Measurements from ENCODE around the gene DST. TPM values are rescaled to one million over a fixed set of nuclear protein-coding genes. Genes with fewer than 3 reads are reported as not detected.

Gene DST
- total and polyA plus RNA-seq, 2 donors (not counting 1 experiment from before 2014, with no cell fraction given): 1.5 to 1.9 TPM

- Histone ChIP-seq H4K20me1 (ENCODE audit: control insufficient read depth, insufficient read depth, low read length, poor library complexity, severe bottlenecking) (no peaks in the 10 kb centered on the region), H3K4me2 (replicated peaks; ENCODE audit: low read depth, low read length, poor library complexity, severe bottlenecking) (no peak overlapping the region), H3K9ac (ENCODE audit: low read length) (no peak overlapping the region), H3K9me3 (ENCODE audit: control extremely low read depth in 1 of 3, control insufficient read depth in 2 of 3, insufficient read depth in 1 of 3, low read length in 2 of 3) (no peaks in the 10 kb centered on the region), H3K27me3 (replicated peaks in 1 of 4; ENCODE audit: control extremely low read depth in 1 of 4, control insufficient read depth in 3 of 4, insufficient read depth in 4 of 4, low read length in 3 of 4) (no peaks in the 10 kb centered on the region), H3K4me3 (ENCODE audit: control extremely low read depth in 1 of 5, extremely low read depth in 1 of 5, insufficient read depth in 1 of 5, low read depth in 2 of 5, low read length in 4 of 5) (no peak overlapping the region), H2AFZ (ENCODE audit: insufficient read depth, low read depth, low read length, poor library complexity, severe bottlenecking) (no peak overlapping the region), H3K27ac (ENCODE audit: low read length in 2 of 2) (no peak overlapping the region), H3K36me3 (replicated peaks in 1 of 2; ENCODE audit: control extremely low read depth in 1 of 2, control insufficient read depth in 1 of 2, extremely low read depth in 1 of 2, insufficient read depth in 2 of 2, low read length in 1 of 2) (no peaks in the 10 kb centered on the region), H3K4me1 (ENCODE audit: control insufficient read depth in 2 of 2, insufficient read depth in 2 of 2, low read length in 2 of 2) (no peaks in the 10 kb centered on the region), H3K79me2 (ENCODE audit: control insufficient read depth, insufficient read depth, low read length) (no peaks in the 10 kb centered on the region)
- Mint-ChIP-seq H3K9me3 (ENCODE audit: insufficient read depth) (peaks cover 3% of the 10 kb centered on the region), H3K27me3 (no peaks in the 10 kb centered on the region), H3K4me3 (no peak overlapping the region), H3K27ac (no peak overlapping the region), H3K4me1 (no peaks in the 10 kb centered on the region)
- DNase-seq (no peak), ATAC-seq (ENCODE audit: low read depth) (no peak)
- no CpG with 5 or more reads among the region's 1 CpG for WGBS (ENCODE audit: insufficient coverage)
- TF ChIP-seq EZH2 (IDR thresholded peaks at IDR 0.05; ENCODE audit: borderline replicate concordance, insufficient read depth, low read depth, low read length, poor library complexity, severe bottlenecking) (no peak), CTCF (IDR thresholded peaks at IDR 0.05) (no peak)
- CTCF ChIA-PET: no interaction called here
- POLR2A ChIA-PET: interaction anchor here (0.7 kb wide), 1 partner anchor 348 kb away, joined by 9 read pairs; no protein-coding TSS in a partner anchor
- intact Hi-C loops (cut with micrococcal nuclease): no loop called here
Observed at GRCh38 chr6:56474532-56474931, 168.2 kb downstream of the DST start.

GRCh38 chr6:56463443-56463842 is 179.2 kb downstream of the DST start:
- ChIA-PET CTCF (no interaction called here), POLR2A (no interaction called here)
- Histone ChIP-seq H3K4me2 (replicated peaks; ENCODE audit: low read depth, low read length, poor library complexity, severe bottlenecking) (no peak overlapping the region), H2AFZ (ENCODE audit: insufficient read depth, low read depth, low read length, poor library complexity, severe bottlenecking) (no peak overlapping the region), H3K79me2 (ENCODE audit: control insufficient read depth, insufficient read depth, low read length) (no peaks in the 10 kb centered on the region), H3K9ac (ENCODE audit: low read length) (no peak overlapping the region), H3K9me3 (ENCODE audit: control extremely low read depth in 1 of 3, control insufficient read depth in 2 of 3, insufficient read depth in 1 of 3, low read length in 2 of 3) (no peaks in the 10 kb centered on the region), H3K27me3 (replicated peaks in 1 of 4; ENCODE audit: control extremely low read depth in 1 of 4, control insufficient read depth in 3 of 4, insufficient read depth in 4 of 4, low read length in 3 of 4) (no peaks in the 10 kb centered on the region), H3K4me1 (ENCODE audit: control insufficient read depth in 2 of 2, insufficient read depth in 2 of 2, low read length in 2 of 2) (no peaks in the 10 kb centered on the region), H4K20me1 (ENCODE audit: control insufficient read depth, insufficient read depth, low read length, poor library complexity, severe bottlenecking) (no peaks in the 10 kb centered on the region), H3K36me3 (replicated peaks in 1 of 2; ENCODE audit: control extremely low read depth in 1 of 2, control insufficient read depth in 1 of 2, extremely low read depth in 1 of 2, insufficient read depth in 2 of 2, low read length in 1 of 2) (no peaks in the 10 kb centered on the region), H3K27ac (ENCODE audit: low read length in 2 of 2) (no peak overlapping the region), H3K4me3 (ENCODE audit: control extremely low read depth in 1 of 5, extremely low read depth in 1 of 5, insufficient read depth in 1 of 5, low read depth in 2 of 5, low read length in 4 of 5) (no peak overlapping the region)
- intact Hi-C loops (cut with micrococcal nuclease): no loop called here
- Mint-ChIP-seq H3K27ac (no peak overlapping the region), H3K4me3 (no peak overlapping the region), H3K27me3 (no peaks in the 10 kb centered on the region), H3K4me1 (no peaks in the 10 kb centered on the region), H3K9me3 (ENCODE audit: insufficient read depth) (no peaks in the 10 kb centered on the region)
- DNase-seq (no peak), ATAC-seq (ENCODE audit: low read depth) (no peak)
- no peak for TF ChIP-seq EZH2 (IDR thresholded peaks at IDR 0.05; ENCODE audit: borderline replicate concordance, insufficient read depth, low read depth, low read length, poor library complexity, severe bottlenecking)
- no peak for TF ChIP-seq CTCF (IDR thresholded peaks at IDR 0.05)
- WGBS (ENCODE audit: insufficient coverage): 94% methylated on average over 10 of the region's 13 CpGs

All from B cell (primary cell).